ENCODE data around the gene SNAI1. TPM values are rescaled to one million over a fixed set of nuclear protein-coding genes. Genes with fewer than 3 reads are reported as not detected.
A peak's percentile ranks its signal among the peaks of the same experiment; 100 is the strongest.

SNAI1 gene
- total RNA-seq, 1 experiment from 2014 or later: 3.6 TPM

DNA sequence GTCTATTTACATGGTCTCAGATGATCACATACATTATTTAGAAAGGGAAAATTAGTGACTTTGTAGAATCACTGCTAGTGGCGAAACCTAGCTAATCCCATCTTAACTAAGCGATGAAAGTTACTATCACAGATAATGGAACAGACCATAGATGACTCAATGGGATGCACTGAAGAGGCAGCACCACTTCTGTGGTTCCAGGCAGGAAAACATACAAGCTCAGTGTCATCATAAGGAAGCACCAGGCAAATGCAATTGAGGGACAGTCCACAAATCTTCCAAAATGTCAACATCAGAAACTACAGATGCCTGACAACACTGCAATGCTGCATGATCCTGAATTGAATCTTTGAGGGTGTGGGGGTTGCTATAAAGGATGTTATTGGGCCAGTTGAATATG, 15.9 kb upstream of the SNAI1 start:
- Histone ChIP-seq H3K4me3 (no peak overlapping the region), H3K4me2 (no peak overlapping the region), H3K9me2 (ENCODE audit: insufficient read depth) (no peaks in the 10 kb centered on the region), H3K79me2 (ENCODE audit: low read depth) (no peaks in the 10 kb centered on the region), H3K36me3 (ENCODE audit: low read depth) (no peaks in the 10 kb centered on the region), H4K20me1 (ENCODE audit: insufficient read depth) (no peaks in the 10 kb centered on the region), H3K27ac (no peak overlapping the region), H3K4me1 (replicated peaks; ENCODE audit: insufficient read depth) (peaks cover 33% of the 10 kb centered on the region), H2AFZ (no peak overlapping the region), H3K9me3 (ENCODE audit: insufficient read depth, low read depth) (no peaks in the 10 kb centered on the region), H3F3A (ENCODE audit: insufficient read depth, low read depth) (peaks cover 49% of the 10 kb centered on the region), H3K27me3 (ENCODE audit: insufficient read depth, low read depth) (no peaks in the 10 kb centered on the region)
- DNase-seq: no peak
- POLR2A ChIA-PET (ENCODE audit: unreplicated experiment): interaction anchor here (0.7 kb wide), 2 partner anchors 24 to 110 kb away, joined by 5 to 22 read pairs; no protein-coding TSS in a partner anchor
- intact Hi-C loops (cut with micrococcal nuclease; ENCODE audit: unreplicated experiment): loop anchor here (5.0 kb wide), 1 partner anchor 200 kb away; no protein-coding TSS in a partner anchor
- BruUV-seq (replicated peaks): no TSS peak
- TF ChIP-seq, protein P1, sequence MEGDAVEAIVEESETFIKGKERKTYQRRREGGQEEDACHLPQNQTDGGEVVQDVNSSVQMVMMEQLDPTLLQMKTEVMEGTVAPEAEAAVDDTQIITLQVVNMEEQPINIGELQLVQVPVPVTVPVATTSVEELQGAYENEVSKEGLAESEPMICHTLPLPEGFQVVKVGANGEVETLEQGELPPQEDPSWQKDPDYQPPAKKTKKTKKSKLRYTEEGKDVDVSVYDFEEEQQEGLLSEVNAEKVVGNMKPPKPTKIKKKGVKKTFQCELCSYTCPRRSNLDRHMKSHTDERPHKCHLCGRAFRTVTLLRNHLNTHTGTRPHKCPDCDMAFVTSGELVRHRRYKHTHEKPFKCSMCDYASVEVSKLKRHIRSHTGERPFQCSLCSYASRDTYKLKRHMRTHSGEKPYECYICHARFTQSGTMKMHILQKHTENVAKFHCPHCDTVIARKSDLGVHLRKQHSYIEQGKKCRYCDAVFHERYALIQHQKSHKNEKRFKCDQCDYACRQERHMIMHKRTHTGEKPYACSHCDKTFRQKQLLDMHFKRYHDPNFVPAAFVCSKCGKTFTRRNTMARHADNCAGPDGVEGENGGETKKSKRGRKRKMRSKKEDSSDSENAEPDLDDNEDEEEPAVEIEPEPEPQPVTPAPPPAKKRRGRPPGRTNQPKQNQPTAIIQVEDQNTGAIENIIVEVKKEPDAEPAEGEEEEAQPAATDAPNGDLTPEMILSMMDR (conservative IDR thresholded peaks at IDR 0.05): no peak
- TF ChIP-seq EZH2 (IDR thresholded peaks at IDR 0.05; ENCODE audit: low read depth): no peak
- CTCF ChIA-PET: no interaction called here

DNA sequence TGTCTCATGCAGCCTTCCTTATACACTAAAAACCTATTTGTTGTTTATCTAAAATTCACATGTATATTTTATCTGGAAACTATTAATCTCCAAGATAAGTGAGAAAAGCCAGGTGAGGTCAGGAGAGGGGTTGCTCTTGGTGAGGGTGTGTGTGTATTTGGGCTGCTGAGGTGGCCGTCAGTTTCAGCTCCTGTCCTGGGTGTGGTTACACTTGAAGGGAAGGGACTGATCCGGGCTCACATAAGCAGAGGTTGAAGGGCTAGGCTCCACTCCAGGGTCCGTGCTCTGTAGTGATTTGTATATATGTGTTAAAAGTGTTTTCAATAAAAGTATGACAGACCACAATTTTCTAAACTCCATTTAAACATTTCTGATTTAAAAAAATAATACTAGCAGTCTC, 13.5 kb upstream of the SNAI1 start:
- DNase-seq: peak in 1 of 2 experiments; percentile 41
- Histone ChIP-seq H3K36me3 (ENCODE audit: low read depth) (no peaks in the 10 kb centered on the region), H3K9me3 (ENCODE audit: insufficient read depth, low read depth) (no peaks in the 10 kb centered on the region), H3K27me3 (ENCODE audit: insufficient read depth, low read depth) (no peaks in the 10 kb centered on the region), H3K27ac (peak overlapping the region; percentile 61), H3K4me2 (peak overlapping the region; percentile 62), H3F3A (ENCODE audit: insufficient read depth, low read depth) (peaks cover 35% of the 10 kb centered on the region), H4K20me1 (ENCODE audit: insufficient read depth) (no peaks in the 10 kb centered on the region), H3K79me2 (ENCODE audit: low read depth) (no peaks in the 10 kb centered on the region), H2AFZ (no peak overlapping the region), H3K4me1 (replicated peaks; ENCODE audit: insufficient read depth) (peaks cover 33% of the 10 kb centered on the region), H3K9me2 (ENCODE audit: insufficient read depth) (no peaks in the 10 kb centered on the region), H3K4me3 (no peak overlapping the region)
- intact Hi-C loops (cut with micrococcal nuclease; ENCODE audit: unreplicated experiment): loop anchor here (2.0 to 5.0 kb wide), 2 partner anchors 32 to 198 kb away; partner anchors contain the start of gene RNF114
- no TSS peak for BruUV-seq (replicated peaks)
- TF ChIP-seq, protein P1 (conservative IDR thresholded peaks at IDR 0.05): no peak
- no peak for TF ChIP-seq EZH2 (IDR thresholded peaks at IDR 0.05; ENCODE audit: low read depth)
- ChIA-PET CTCF (no interaction called here), POLR2A (ENCODE audit: unreplicated experiment) (no interaction called here)

DNA sequence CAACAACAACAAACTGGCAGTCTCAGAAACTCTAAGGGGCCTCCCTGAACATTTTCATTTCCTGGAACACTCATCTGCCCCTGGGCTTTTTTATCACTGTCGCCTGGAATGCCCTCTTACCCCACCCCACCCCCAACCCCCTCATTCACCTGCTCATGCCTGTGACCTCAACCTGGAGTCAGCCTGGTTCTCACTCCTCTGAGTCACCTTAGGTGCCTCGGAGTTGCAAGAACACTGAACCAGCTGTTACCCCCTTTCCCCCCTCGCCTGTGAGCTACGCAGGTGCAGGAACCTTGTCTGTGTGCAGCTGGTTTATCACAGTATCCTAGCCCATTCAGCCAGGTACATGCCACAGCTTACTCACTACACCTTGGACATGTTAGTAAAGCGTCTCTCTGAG, 12.8 kb upstream of the SNAI1 start:
- TF ChIP-seq, protein P1 (conservative IDR thresholded peaks at IDR 0.05): no peak
- no peak for TF ChIP-seq EZH2 (IDR thresholded peaks at IDR 0.05; ENCODE audit: low read depth)
- Histone ChIP-seq H2AFZ (no peak overlapping the region), H3K4me1 (replicated peaks; ENCODE audit: insufficient read depth) (peaks cover 33% of the 10 kb centered on the region), H3K4me2 (peak overlapping the region; percentile 62), H4K20me1 (ENCODE audit: insufficient read depth) (no peaks in the 10 kb centered on the region), H3K9me3 (ENCODE audit: insufficient read depth, low read depth) (no peaks in the 10 kb centered on the region), H3K9me2 (ENCODE audit: insufficient read depth) (no peaks in the 10 kb centered on the region), H3F3A (ENCODE audit: insufficient read depth, low read depth) (peaks cover 27% of the 10 kb centered on the region), H3K27ac (peak overlapping the region; percentile 61), H3K36me3 (ENCODE audit: low read depth) (no peaks in the 10 kb centered on the region), H3K4me3 (no peak overlapping the region), H3K79me2 (ENCODE audit: low read depth) (no peaks in the 10 kb centered on the region), H3K27me3 (ENCODE audit: insufficient read depth, low read depth) (no peaks in the 10 kb centered on the region)
- BruUV-seq (replicated peaks): no TSS peak
- CTCF ChIA-PET: interaction anchor here (0.6 to 0.9 kb wide), 2 partner anchors 102 to 385 kb away, joined by 3 read pairs; no protein-coding TSS in a partner anchor
- POLR2A ChIA-PET (ENCODE audit: unreplicated experiment): interaction anchor here (0.6 kb wide), 1 partner anchor 245 kb away, joined by 5 read pairs; no protein-coding TSS in a partner anchor
- intact Hi-C loops (cut with micrococcal nuclease; ENCODE audit: unreplicated experiment): loop anchor here (2.0 to 5.0 kb wide), 2 partner anchors 33 to 197 kb away; partner anchors contain the start of gene RNF114
- peak; percentile 57 to 92 for DNase-seq
